ENCODE results near the gene BRD4. TPM values are rescaled to one million over a fixed set of nuclear protein-coding genes. Genes with fewer than 3 reads are reported as not detected.
A peak's percentile ranks its signal among the peaks of the same experiment; 100 is the strongest.

Gene BRD4
- total RNA-seq, 2 donors from 2014 or later: 43.9 to 63.3 TPM

GRCh38 chr19:15247107-15248014, 85.0 kb downstream of the BRD4 start:
- intact Hi-C loops (cut with DNase I): no loop called here
- no peak for ATAC-seq
- no peak for DNase-seq

GRCh38 chr19:15246198-15246481, 86.2 kb downstream of the BRD4 start:
- intact Hi-C loops (cut with DNase I): no loop called here
- no peak for ATAC-seq
- DNase-seq: no peak

- ATAC-seq: no peak
- DNase-seq: no peak
- intact Hi-C loops (cut with DNase I): no loop called here
Measured at GRCh38 chr19:15245370-15246197, 86.8 kb downstream of the BRD4 start.

- ATAC-seq (no peak), DNase-seq (no peak)
- intact Hi-C loops (cut with DNase I): no loop called here
Measured at GRCh38 chr19:15244808-15245207, 87.5 kb downstream of the BRD4 start.

- intact Hi-C loops (cut with DNase I): no loop called here
- no peak for DNase-seq
- no peak for ATAC-seq
Measured at GRCh38 chr19:15244106-15244803, 88.1 kb downstream of the BRD4 start.

- intact Hi-C loops (cut with DNase I): no loop called here
- no peak for DNase-seq
- ATAC-seq: no peak
Measured at GRCh38 chr19:15243236-15243957, 88.9 kb downstream of the BRD4 start.

GRCh38 chr19:15241259-15241910, 91.0 kb downstream of the BRD4 start:
- ATAC-seq (no peak), DNase-seq (no peak)
- intact Hi-C loops (cut with DNase I): no loop called here

- DNase-seq (no peak), ATAC-seq (no peak)
- intact Hi-C loops (cut with DNase I): no loop called here
Measured at GRCh38 chr19:15240515-15240914, 91.8 kb downstream of the BRD4 start.

GRCh38 chr19:15239337-15239949, 92.9 kb downstream of the BRD4 start:
- DNase-seq: no peak
- intact Hi-C loops (cut with DNase I): no loop called here
- no peak for ATAC-seq

- intact Hi-C loops (cut with DNase I): no loop called here
- ATAC-seq (peak in 1 of 2 donors; percentile 16), DNase-seq (no peak)
Measured at GRCh38 chr19:15238639-15239155, 93.6 kb downstream of the BRD4 start.

- intact Hi-C loops (cut with DNase I): no loop called here
- ATAC-seq (no peak), DNase-seq (no peak)
Measured at GRCh38 chr19:15237759-15238638, 94.3 kb downstream of the BRD4 start.

GRCh38 chr19:15236886-15237285, 95.5 kb downstream of the BRD4 start:
- no peak for ATAC-seq
- no peak for DNase-seq
- intact Hi-C loops (cut with DNase I): no loop called here

- no peak for DNase-seq
- intact Hi-C loops (cut with DNase I): no loop called here
- ATAC-seq: no peak
Measured at GRCh38 chr19:15235781-15236180, 96.6 kb downstream of the BRD4 start.

- no peak for DNase-seq
- no peak for ATAC-seq
- intact Hi-C loops (cut with DNase I): no loop called here
Measured at GRCh38 chr19:15234431-15235130, 97.8 kb downstream of the BRD4 start.

- intact Hi-C loops (cut with DNase I): no loop called here
- ATAC-seq: no peak
- no peak for DNase-seq
Measured at GRCh38 chr19:15231271-15231670, 101.1 kb downstream of the BRD4 start.

- no peak for ATAC-seq
- intact Hi-C loops (cut with DNase I): no loop called here
- DNase-seq: no peak
Measured at GRCh38 chr19:15227261-15227660, 105.1 kb downstream of the BRD4 start.

GRCh38 chr19:15225760-15226159, 106.6 kb downstream of the BRD4 start:
- intact Hi-C loops (cut with DNase I): no loop called here
- DNase-seq (no peak), ATAC-seq (no peak)

All from left cardiac atrium (tissue), 4 donors.